ENCODE measurements around the gene EMC1. TPM values are rescaled to one million over a fixed set of nuclear protein-coding genes. Genes with fewer than 3 reads are reported as not detected.

Gene EMC1
- polyA plus RNA-seq, 2 of the 4 experiments (the other 2 are of a cell fraction), result 25.8 to 32.2 TPM

- Histone ChIP-seq H3K4me2 (no peak overlapping the region), H3K4me3 (no peak overlapping the region), H3K4me1 (no peaks in the 10 kb centered on the region), H3K27ac (no peak overlapping the region), H3K9me3 (peaks cover 1% of the 10 kb centered on the region; the same call in 1 of the 3 replicates)
- FAIRE-seq (no peak), DNase-seq (ENCODE audit: low read depth in 1 of 2, low spot score in 1 of 2) (no peak), ATAC-seq (no peak)
- TF ChIP-seq HMGXB4 (CRISPR knock-in tag; IDR thresholded peaks at IDR 0.05; ENCODE audit: borderline replicate concordance) (no peak), ZNF302 (CRISPR knock-in tag; IDR thresholded peaks at IDR 0.05) (no peak), FOXS1 (CRISPR knock-in tag; IDR thresholded peaks at IDR 0.05) (no peak), RNF2 (IDR thresholded peaks at IDR 0.05; ENCODE audit: borderline replicate concordance, low read depth) (no peak), MAX (IDR thresholded peaks at IDR 0.05) (no peak), ZSCAN20 (CRISPR knock-in tag; IDR thresholded peaks at IDR 0.05) (no peak), GATA3 (IDR thresholded peaks at IDR 0.05; ENCODE audit: borderline replicate concordance) (no peak), BCL3 (IDR thresholded peaks at IDR 0.05) (no peak), SREBF2 (IDR thresholded peaks at IDR 0.05) (no peak), JUNB (IDR thresholded peaks at IDR 0.05) (no peak)
- WGBS (ENCODE audit: missing lambda C conversion rate), result 85% methylated on average over 2 of the region's 2 CpGs
- ChIA-PET CTCF (interaction anchor here (0.5 kb wide), 1 partner anchor 311 kb away, joined by 3 read pairs; no protein-coding TSS in a partner anchor), POLR2A (no interaction called here)
Measured at GRCh38 chr1:19300211-19300610, 48.9 kb upstream of the EMC1 start.

- TF ChIP-seq TFCP2L1 (CRISPR knock-in tag; IDR thresholded peaks at IDR 0.05) (no peak), RAD21 (conservative IDR thresholded peaks at IDR 0.05 in 1 of 2, IDR thresholded peaks at IDR 0.05 in 1 of 2) (no peak), EHMT2 (IDR thresholded peaks at IDR 0.05; ENCODE audit: low read depth) (no peak), POLR2AphosphoS2 (conservative IDR thresholded peaks at IDR 0.05; ENCODE audit: low read length) (no peak), ZNF302 (CRISPR knock-in tag; IDR thresholded peaks at IDR 0.05) (no peak), MYC (IDR thresholded peaks at IDR 0.05; ENCODE audit: borderline replicate concordance, low read length) (no peak), PHF8 (IDR thresholded peaks at IDR 0.05; ENCODE audit: borderline replicate concordance, low read depth) (no peak), SMC3 (IDR thresholded peaks at IDR 0.05) (no peak)
- Histone ChIP-seq H3K27ac (no peak overlapping the region), H3K4me2 (no peak overlapping the region), H3K9me3 (peaks cover 16% of the 10 kb centered on the region), H3K4me3 (no peak overlapping the region), H3K4me1 (no peaks in the 10 kb centered on the region)
- FAIRE-seq (no peak), DNase-seq (ENCODE audit: low read depth in 1 of 2, low spot score in 1 of 2) (peak in 1 of 2 experiments; percentile 10), ATAC-seq (no peak)
- ChIA-PET CTCF (no interaction called here), POLR2A (no interaction called here)
- 80% methylated on average over 2 of the region's 2 CpGs for whole genome bisulfite sequencing (ENCODE audit: missing lambda C conversion rate)
Measured at GRCh38 chr1:19294638-19295037, 43.3 kb upstream of the EMC1 start.

GRCh38 chr1:19289244-19289643 lies 37.9 kb upstream of the EMC1 start:
- ATAC-seq, result no peak
- Histone ChIP-seq H3K4me1 (no peaks in the 10 kb centered on the region), H3K4me3 (no peak overlapping the region), H3K4me2 (0 out of 3 replicates have a peak overlapping the region, but pooled peaks have one; percentile 14), H3K27ac (no peak overlapping the region), H3K9me3 (peaks cover 6% of the 10 kb centered on the region; the same call in 2 of the 3 replicates)
- DNase-seq (ENCODE audit: low read depth in 1 of 2, low spot score in 1 of 2), result no peak
- POLR2A ChIA-PET, result no interaction called here
- WGBS (ENCODE audit: missing lambda C conversion rate), result 81% methylated on average over 2 of the region's 2 CpGs
- CTCF ChIA-PET, result no interaction called here
- FAIRE-seq, result no peak
- TF ChIP-seq ZFP36 (IDR thresholded peaks at IDR 0.05; ENCODE audit: borderline replicate concordance, partially characterized antibody) (no peak), REST (IDR thresholded peaks at IDR 0.05) (no peak), ZC3H11A (IDR thresholded peaks at IDR 0.05) (no peak), ELK1 (IDR thresholded peaks at IDR 0.05; ENCODE audit: low read depth, low read length) (no peak), EHF (CRISPR knock-in tag; IDR thresholded peaks at IDR 0.05) (no peak), CTCF (IDR thresholded peaks at IDR 0.05) (no peak)

Data from A549 (cell line).